ENCODE results near the gene PCCA.

DNA sequence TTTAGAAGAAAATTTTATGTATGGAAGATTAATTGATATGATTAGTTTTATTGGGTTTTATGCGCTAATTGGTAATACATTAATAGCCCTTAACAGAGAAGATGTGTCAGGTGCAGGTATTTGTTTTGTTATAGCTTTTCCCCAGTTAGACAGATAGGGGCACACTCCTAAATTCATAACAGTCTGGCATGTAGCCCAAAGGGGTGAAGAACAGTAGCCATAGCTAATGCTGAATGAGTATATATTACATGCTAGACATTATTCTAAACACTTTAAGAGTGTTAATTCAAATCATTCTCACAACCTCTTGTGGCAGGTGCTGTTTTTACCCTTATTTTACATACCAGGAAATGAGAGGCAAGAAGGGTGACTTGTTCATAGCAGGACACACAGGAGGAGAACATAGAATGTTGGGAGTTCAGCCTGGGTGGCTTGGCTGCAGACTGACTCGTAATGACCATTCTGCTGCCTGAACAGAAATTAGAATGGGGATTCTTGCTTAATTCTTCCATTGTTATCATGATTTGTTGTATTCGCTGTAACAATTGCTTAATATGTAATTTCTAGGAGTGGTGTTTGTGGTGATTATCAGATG lies 20.1 kb downstream of the PCCA start:
- TF ChIP-seq, protein P1, sequence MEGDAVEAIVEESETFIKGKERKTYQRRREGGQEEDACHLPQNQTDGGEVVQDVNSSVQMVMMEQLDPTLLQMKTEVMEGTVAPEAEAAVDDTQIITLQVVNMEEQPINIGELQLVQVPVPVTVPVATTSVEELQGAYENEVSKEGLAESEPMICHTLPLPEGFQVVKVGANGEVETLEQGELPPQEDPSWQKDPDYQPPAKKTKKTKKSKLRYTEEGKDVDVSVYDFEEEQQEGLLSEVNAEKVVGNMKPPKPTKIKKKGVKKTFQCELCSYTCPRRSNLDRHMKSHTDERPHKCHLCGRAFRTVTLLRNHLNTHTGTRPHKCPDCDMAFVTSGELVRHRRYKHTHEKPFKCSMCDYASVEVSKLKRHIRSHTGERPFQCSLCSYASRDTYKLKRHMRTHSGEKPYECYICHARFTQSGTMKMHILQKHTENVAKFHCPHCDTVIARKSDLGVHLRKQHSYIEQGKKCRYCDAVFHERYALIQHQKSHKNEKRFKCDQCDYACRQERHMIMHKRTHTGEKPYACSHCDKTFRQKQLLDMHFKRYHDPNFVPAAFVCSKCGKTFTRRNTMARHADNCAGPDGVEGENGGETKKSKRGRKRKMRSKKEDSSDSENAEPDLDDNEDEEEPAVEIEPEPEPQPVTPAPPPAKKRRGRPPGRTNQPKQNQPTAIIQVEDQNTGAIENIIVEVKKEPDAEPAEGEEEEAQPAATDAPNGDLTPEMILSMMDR (conservative IDR thresholded peaks at IDR 0.05 in 1 of 2, IDR thresholded peaks at IDR 0.05 in 1 of 2; ENCODE audit: low read depth in 1 of 2, low read length in 2 of 2), result no peak
- TF ChIP-seq EZH2 (IDR thresholded peaks at IDR 0.05; ENCODE audit: low read length, missing control alignments), result no peak
